ENCODE results near the gene GFRA4.
"Not testable (repeated sequence)": the region's sequence is repeated elsewhere in the genome, so short reads cannot be mapped to it uniquely, and the experiment has no call there.

Gene GFRA4

DNA sequence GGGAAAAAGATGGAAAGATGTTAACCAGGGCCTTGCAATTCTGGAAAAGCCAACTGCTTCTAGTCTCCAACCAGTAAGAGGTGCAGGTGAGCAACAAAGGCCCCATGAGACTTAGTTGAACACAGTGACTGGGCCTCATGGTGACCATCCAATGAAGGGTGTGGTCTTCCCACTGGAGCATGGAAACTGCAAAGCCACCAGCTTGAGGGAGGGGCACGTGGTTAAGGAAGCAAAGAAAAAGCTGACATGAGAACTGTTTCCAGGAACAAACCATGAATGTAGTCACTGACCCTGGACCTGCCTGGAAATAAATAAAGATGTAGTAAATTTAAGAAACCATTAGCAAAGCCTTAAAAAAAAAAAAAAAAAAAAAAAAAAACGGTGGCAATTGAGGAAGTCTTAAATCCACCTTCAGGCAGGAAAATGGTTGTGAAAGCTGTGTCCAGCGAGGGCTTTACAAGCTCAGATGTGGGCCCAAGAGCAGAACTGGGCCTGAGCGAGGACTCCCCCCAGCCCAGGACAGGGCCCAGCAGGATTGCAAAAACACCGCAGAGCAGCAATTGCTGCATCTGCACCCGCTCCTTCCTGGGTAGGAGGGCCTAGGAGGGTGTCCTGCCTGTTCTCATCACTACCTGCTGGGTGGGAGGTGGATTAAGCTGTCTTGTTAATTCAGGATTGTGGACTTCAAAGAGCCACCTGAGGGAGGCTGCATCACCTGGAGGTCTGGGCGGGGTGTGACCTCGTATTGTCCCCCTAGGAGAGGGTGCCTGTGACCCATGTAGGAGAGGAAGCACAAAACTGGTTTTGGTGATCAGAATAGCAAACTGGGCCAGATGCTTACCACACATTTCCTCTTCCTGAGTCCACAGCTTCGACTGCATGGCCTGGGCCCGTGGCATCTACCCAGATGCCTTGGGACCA, 10.3 kb downstream of the GFRA4 start:
- no peak for DNase-seq

DNA sequence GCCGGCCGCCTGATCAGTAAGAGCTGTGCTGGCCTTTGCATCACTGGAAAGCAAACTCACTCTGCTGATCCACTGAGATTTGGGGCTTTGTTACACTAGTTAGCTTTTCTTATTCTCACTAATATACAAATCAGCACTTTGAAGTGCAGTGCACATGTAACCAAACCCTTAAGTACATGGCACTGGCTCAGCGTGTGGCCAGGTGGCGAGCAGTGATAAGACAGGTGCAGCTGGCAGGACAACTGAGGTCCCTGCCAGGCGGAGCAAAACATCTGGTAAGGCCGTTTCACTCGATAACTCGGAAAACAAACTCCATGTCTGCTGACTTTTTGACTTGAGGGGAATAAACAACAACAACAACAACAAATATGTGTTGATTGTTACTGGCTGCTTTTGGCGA, 11.0 kb downstream of the GFRA4 start:
- no peak for DNase-seq

DNA sequence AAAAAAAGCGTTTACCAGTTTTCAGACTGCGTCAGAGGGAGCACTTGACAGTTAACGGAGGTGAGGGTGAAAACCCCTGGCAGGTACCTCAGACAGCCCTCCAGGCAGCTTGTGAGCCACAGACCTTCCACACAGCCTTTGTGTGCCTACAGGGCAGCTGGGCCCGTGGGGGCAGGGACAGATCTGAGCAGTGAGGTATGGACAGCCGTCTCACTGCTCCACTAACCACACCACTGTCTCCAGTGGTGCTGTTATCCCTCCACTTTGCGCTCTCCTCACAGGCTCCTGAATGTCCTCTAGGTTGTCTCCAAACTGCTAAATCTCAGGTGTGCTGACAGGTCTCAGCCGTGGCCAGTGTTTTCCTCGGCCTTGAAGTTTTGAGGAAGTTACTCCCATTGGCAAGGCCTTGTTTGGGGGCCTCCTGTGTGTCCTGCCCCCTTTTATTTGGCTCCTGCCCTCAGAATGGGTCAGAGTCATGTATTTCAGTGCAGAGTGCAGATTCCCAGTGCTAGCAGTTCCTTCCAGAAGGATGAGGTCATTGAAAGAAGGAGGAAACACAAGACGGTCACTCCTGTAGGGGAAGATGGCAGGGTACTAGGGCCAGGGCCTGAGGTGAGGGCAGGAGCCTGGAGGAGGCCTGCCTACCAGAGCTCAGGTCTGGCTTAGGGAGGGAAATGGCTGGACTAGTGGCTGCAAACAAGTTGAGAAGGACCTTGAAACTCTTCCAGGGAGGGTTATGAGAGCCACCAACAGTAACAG, 11.8 kb downstream of the GFRA4 start:
- no peak for DNase-seq

DNA sequence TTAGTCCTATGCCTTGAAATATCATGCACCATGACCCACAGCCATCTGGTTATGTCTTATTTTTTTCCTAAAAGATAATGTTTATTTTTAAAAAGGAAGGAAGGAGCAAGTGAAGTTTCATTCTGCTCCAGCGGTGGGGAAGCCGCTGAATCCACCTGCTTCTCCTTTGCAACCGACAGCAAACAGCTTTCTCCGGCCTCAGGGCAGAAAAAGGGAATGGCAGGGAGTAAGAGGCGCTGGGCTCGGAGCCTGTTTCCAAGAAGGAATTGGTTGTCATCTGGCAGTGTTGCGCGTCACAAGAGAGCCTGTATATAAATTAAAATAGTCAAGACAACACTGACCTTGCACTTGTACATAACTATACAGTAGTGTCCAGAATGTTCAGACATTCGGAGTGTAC, 14.2 kb downstream of the GFRA4 start:
- DNase-seq: no peak

DNA sequence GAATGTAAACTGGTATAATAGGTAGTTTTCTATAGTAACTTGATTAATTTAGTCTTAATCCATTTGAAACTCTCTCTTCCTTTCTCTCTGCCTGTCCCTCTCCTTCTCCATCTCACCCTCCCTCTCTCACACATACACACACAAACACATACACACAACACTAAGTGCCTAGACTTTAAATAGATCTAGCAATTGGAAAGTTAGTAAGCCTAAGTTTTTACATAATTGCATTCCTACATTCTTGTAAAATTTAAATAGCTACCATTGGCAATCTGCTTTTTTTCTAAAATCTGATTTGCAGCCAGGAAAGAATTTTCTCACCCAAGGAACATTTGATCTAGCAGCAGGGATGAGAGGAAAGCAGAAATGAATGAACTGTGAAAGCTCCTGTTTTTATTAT, 15.7 kb downstream of the GFRA4 start:
- no peak for DNase-seq

DNA sequence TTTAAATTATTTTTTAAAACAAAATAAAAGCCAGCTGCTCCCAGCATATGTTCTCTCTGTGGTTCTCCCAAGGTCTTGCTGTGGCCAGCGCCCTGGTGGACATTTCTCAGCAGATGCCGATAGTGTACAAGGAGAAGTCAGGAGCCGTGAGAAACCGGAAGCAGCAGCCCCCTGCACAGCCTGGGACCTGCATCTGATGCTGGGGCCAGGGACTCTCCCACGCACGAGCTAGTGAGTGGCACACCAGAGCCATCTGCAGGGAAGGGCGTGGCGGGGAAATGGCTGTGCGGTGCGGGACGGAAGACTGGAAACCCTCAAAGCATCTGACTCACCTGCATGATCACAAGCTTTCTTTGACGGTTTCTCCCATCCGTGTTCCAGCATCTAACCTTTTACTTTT, 16.5 kb downstream of the GFRA4 start:
- no peak for DNase-seq

DNA sequence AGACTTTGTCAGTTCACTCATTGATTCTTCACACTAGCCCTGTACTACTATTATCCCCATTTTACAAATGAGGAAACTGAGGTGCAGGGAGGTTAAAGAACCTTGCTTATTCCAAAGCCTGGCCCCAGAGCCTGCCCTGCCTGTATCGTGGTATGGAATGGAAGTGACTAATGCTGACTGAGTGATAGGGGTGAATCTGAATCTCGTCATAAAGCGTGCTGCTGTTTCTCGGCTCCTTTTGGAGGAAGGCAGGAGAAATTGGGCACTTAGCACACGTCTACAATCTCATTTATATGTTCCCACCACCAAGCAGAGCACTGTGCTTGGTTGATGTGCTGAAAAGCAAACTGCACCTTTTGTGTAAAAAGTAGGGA, 17.1 kb downstream of the GFRA4 start:
- no peak for DNase-seq

DNA sequence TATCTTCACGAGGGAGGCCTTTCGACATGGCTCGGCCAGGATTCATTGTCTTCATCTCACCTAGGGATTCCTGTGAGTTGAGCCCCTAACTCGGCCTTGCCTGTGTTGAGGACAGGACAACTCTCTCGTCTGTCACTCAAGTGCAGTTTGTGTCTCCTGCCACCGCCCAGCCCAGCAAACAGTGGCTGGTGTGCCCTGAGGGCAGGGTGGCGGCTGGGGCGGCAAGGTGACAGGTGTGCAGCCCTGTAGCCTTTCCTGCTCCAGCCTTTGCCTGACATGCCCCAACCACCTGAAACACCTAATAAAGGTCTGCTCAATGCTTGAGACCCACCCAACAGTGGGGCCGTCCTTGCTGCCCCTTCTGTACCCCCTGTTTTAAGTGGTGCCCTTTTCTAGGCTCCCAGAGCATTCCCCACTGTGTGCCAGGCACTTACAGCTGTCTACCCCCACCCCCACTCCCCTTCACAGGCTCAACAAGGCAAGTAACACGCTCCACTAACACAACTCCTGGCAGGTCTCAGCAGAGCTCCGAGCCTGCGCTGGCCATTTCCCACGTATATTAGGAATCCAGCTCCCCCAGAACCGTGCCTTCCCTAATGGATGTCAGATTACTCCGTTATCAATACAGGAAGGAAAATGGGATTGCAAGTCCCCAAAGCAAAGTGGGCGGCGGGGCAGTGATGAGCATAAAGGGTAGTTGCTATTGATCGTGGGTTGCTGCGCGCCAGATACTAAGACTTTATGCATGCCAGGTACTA, 17.7 kb downstream of the GFRA4 start:
- DNase-seq: no peak

DNA sequence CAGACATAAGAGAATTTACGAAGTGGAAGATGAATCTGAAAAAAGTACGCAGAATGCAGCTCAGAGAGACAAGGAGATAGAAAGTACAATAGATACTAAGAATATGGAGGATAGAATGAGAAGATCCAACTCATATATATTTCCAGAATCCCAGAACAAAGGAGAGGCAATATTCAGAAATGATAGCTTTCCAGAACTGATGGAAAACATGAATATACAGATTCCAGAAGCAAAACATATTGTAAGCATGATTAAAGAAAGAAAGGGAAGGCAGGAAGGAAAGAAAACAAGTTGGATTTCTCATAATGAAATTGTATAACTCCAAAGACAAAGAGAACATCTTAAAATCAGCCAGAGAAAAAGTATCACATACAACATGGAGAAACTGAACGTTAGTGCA, 22.9 kb downstream of the GFRA4 start:
- no peak for DNase-seq

DNA sequence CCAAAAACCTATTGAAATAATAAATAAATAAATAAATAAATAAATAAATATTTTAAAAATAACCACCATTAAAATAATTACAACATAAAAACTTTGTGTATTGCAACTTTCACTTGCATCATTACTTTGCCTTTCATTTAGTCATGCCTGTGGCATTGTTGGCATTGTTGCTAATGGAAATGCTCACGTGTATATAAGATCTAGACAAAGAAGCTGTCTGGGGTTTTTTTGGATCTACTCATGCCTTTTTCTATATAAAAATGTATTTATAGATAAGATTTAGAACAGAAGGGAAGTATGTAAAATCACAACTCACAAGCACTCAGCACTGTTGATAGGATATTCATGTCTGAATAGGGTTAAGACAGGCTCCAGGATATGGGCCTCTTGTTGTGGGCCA, 27.9 kb downstream of the GFRA4 start:
- DNase-seq: no peak

DNA sequence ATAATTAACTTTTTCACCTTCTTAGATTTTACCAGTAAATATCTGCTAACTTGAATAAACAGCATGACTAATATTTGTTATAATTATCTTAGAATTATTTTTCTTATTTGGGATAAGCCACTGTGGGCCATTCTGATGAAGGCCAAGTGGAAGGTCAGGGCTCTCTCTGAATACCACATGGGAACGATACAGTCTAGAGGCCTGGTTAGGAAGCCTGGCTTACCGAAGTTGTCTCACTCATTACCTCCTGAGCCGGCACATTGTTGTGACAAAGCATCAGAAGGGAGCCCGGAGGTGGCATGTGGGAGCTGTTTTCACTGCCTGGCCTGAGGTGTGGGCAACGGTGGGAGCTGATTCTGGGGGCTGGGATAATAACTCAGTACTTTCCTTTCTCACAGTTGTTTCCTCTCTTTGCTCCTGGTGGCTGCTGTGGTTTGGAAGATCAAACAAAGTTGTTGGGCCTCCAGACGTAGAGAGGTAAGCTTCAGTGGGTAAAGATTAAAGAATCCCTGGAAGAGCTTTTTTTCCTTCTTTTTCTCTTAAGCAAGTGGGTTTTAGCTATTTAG, 29.2 kb downstream of the GFRA4 start:
- DNase-seq: no peak

DNA sequence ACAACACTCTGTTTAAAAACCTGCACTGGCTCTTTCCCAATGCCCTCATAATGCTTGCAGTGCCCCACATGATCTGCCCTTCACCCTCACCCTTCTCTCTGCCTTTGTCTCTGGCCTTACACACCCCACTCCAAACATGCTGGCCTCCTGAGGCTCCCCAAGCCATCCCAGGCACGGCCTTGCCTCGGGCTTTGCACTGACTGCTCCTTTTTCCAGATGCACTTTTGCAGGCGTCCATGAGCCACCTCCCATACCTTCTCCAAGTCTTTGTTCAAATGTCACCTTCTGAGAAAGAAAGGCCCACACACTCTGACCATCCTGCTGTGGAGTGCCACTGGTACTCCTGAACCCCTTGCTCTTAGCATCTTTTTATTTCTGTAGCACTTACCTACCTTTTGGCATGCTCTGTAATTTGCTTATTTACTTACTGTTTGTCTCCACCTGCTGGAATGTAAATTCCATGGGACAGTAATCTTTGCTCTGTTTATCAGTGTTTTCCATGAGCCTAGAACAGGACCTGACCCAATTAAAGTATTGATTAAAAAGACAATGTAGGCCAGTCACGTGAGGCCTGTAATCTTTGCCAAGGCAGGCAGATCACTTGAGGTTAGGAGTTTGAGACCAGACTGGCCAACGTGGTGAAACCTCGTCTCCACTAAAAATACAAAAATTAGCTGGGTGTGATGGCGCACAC, 30.7 kb downstream of the GFRA4 start:
- DNase-seq: no peak

DNA sequence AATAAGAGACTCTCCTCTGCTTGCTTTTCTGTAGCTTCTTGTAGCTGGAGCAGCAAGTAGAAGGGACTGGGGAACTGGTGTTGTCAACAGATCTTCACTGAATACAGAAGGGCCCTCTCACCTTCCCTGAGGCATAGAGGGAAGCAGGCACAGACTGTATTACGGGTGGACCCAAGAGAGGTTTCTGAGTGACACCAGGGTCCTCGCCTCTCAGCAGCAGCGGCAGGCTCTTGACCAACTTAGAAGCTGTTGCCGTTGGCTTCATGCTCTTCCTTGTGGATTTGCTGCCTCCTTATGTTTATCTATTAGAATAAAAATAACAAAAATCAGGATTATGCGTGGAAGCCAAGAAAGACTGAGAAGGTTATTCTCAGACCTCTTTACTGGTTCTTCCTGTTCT, 31.7 kb downstream of the GFRA4 start:
- DNase-seq: no peak

DNA sequence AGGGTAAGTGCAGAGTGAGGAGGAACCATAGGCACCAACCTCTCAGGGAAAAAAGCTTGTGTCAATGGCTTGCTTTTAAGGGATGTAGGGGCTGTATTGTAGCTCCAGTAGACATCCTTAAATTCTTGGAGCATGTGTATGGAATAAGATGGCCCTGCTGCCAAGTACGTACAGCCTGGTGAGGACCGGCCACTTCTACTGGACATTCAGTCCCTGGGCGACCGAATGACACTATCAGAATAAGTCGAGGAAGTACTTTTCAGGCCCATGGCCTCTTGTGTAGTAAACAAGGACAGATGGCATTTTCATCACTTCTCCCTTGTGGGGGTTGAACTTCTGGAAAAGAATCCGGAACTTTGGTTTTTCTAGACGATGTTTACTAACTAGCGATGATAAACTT, 32.8 kb downstream of the GFRA4 start:
- no peak for DNase-seq

DNA sequence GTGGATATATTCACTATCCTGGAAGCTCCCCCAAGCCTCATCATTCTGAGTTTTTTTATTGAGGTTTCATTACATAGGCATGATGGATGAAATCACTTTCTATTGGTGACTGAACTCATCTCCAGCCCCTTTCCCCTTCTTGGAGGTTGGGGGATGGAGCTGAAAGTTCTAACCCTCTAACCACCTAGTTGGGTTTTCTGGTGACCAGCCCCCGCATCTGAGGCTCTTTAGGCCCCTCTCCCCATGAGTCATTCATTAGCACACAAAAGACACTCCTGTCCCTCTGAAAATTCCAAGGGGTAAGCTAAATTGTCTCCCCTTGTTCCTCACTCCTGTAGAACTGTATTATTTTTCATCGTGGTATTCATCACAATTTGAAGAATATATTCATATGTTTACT, 33.3 kb downstream of the GFRA4 start:
- no peak for DNase-seq

DNA sequence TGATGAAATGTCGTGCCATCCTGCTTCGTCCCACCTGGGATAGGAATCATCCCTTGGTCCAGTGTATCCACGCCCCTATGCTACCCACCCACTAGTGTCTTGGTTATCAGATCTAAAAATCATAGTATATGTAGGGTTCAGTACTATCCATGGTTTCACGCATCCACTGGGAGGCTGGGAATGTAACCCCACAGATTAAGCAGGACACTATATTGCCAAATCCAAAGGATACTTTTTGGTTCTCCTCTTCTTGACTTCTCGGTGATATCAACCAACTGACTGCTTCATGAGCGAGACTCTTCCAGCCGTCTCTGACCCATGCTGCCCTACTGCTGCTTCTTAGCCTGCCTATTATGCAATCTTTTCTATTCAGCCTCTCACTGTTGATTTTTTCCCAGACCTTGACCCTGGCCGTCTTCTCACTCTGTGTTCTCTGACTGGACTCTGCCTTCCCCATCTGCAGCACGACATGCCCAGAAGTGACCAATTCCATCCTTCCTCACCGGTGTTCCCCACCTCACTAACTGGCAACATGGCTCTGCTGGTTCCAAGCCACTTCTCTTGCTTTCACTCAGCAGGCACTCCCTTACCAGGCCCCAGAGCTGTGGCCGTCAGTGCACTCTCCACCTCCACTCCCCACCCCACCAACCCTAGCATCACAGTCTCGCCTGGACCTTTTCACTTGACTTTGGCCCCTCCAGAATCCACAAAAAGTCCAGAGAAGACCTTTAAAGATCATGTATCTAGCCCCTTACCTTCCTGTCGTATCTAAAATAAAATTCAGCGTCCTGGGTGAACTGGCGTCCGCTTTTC, 34.5 kb downstream of the GFRA4 start:
- no peak for DNase-seq

DNA sequence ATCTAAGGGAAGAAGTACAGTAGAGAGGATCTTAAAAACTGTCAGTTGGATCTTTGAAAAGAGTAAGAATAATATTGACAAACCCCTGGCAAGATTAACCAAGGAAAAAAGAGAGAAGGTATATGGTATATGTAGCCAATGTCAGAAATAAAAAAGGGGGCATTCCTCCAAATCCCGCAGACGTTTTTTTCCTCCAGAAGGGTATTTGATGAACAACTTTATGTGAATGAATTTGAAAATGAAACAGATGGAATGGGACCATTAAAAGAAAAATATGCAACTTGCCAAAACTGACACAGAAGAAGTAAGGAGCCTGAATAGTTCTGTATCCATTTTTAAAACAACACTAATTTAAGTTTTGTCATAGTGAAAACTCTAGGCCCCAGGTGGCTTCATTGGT, 35.7 kb downstream of the GFRA4 start:
- DNase-seq: no peak

DNA sequence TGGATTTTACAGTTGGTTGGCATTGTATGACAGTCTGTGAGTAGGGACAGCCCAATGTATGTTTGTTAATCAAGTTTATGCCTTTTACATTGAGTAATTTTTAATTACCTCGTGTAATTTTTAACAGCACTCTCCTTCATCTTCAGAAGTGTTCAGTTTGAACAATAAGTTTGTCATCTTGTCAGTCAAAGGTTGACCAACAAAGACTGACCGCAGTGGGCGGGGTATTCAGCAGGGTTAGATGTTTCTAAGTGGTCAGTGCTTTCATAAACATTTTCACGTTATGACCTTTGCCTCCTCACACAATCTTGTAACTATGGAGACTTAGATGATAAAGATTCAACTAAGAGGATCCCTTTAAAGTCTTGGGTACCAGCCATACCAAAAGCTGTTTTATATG, 40.8 kb downstream of the GFRA4 start:
- no peak for DNase-seq

DNA sequence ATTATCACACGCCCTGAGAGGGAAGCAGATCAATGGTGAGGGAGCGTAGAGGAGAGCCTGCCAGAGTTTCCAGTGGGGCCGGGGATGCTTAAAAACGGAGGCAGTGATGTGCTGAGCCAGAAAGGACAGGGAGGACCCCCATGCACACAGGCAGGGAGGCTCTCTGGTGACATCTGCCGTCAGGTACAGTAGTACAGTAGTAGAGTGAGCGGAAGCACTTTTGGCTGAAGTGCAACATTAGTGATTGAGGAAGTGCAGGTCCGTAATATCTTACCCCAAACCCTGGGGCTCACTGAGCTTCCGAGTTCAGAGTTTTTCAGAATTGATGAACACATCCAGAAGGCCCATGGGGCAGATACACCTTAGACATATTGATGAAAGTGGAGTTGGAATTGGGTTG, 42.1 kb downstream of the GFRA4 start:
- no peak for DNase-seq

DNA sequence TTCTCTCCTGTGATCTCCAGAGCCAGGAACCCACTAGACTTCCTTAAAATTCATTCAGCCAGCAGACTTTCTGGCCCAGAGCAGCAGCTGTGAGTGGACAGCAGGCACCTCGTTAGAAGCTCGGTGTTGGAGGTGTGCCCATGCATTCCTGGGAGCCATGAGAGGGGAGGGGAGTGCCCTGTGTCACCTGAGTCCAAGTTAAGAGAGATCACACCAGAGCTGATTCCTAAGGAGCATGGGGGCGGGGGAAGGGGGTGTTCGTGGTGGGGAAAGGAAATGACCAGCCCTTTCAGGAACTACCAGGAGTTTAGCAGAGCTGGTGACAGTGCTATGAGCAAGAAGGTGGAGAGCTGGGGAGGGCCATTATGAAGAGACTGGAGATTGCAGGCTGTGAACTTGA, 46.9 kb downstream of the GFRA4 start:
- DNase-seq: no peak

DNA sequence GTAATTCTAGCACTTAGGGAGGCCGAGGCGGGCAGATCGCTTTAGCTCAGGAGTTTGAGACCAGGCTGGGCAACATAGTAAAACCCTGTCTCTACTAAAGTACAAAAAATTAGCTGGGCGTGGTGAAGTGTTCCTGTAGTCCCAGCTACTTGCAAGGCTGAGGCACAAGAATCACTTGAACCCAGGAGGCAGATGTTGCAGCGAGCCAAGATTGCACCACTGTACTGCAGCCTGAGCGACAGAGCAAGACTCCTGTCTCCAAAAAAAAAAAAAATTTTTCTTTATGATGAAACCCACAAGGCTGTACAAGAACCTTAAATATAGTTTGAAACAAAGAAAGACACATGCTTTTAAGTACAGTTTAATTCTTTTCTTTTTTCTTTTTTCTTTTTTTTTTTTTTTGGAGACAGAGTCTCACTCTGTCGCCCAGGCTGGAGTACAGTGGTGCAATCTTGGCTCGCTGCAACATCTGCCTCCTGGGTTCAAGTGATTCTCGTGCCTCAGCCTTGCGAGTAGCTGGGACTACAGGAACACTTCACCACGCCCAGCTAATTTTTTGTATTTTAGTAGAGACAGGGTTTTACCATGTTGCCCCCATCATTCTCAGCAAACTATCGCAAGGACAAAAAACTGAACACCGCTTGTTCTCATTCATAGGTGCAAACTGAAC, 47.9 kb downstream of the GFRA4 start:
- not testable (repeated sequence) for DNase-seq
